ENCODE data around the gene SLBP. TPM values are rescaled to one million over a fixed set of nuclear protein-coding genes. Genes with fewer than 3 reads are reported as not detected.

Gene SLBP
- total RNA-seq, 2 experiments from 2014 or later = 115 to 117 TPM

GRCh38 chr4:1695913-1696312, 16.2 kb downstream of the SLBP start:
- Mint-ChIP-seq H3K36me3 (ENCODE audit: low read depth) (peaks cover 53% of the 10 kb centered on the region), H3K4me1 (ENCODE audit: low read depth) (peaks cover 3% of the 10 kb centered on the region), H3K27me3 (no peaks in the 10 kb centered on the region), H3K9me3 (no peaks in the 10 kb centered on the region), H3K27ac (no peak overlapping the region), H3K4me3 (no peak overlapping the region)
- no peak for ATAC-seq
- TF ChIP-seq CTCF (IDR thresholded peaks at IDR 0.05) = no peak
- DNase-seq = no peak
- CTCF ChIA-PET = interaction anchor here (9.6 to 10.1 kb wide), 2 partner anchors 10 to 28 kb away, joined by 177 to 257 read pairs; partner anchors contain the start of genes SLBP, TACC3 and TMEM129
- intact Hi-C loops (cut with micrococcal nuclease) = no loop called here
- POLR2A ChIA-PET = interaction anchor here (1.9 to 7.2 kb wide), 3 partner anchors 9 to 34 kb away, joined by 6 to 76 read pairs (median 32); partner anchors contain the start of gene SLBP

- Mint-ChIP-seq H3K4me1 (ENCODE audit: low read depth) (peaks cover 3% of the 10 kb centered on the region), H3K27me3 (no peaks in the 10 kb centered on the region), H3K27ac (peak overlapping the region; percentile 70), H3K4me3 (no peak overlapping the region), H3K9me3 (no peaks in the 10 kb centered on the region), H3K36me3 (ENCODE audit: low read depth) (peaks cover 52% of the 10 kb centered on the region)
- intact Hi-C loops (cut with micrococcal nuclease) = loop anchor here (2.0 kb wide), 1 partner anchor 33 kb away; no protein-coding TSS in a partner anchor
- ChIA-PET CTCF (interaction anchor here (0.7 to 10.1 kb wide), 34 partner anchors 10 to 246 kb away, joined by 3 to 257 read pairs (median 4); partner anchors contain the start of genes FAM53A, SLBP, TACC3 and TMEM129), POLR2A (interaction anchor here (0.6 to 7.2 kb wide), 7 partner anchors 8 to 36 kb away, joined by 3 to 76 read pairs (median 6); partner anchors contain the start of genes SLBP, TACC3 and TMEM129)
- TF ChIP-seq CTCF (IDR thresholded peaks at IDR 0.05) = peak; percentile 86
- DNase-seq = peak; percentile 80
- ATAC-seq = peak; percentile 96
Measured at GRCh38 chr4:1693131-1693896, 18.8 kb downstream of the SLBP start.

GRCh38 chr4:1691737-1692373, 20.3 kb downstream of the SLBP start:
- Mint-ChIP-seq H3K4me3 (no peak overlapping the region), H3K27me3 (no peaks in the 10 kb centered on the region), H3K27ac (no peak overlapping the region), H3K36me3 (ENCODE audit: low read depth) (peaks cover 46% of the 10 kb centered on the region), H3K4me1 (ENCODE audit: low read depth) (peaks cover 3% of the 10 kb centered on the region), H3K9me3 (no peaks in the 10 kb centered on the region)
- no peak for TF ChIP-seq CTCF (IDR thresholded peaks at IDR 0.05)
- no peak for DNase-seq
- intact Hi-C loops (cut with micrococcal nuclease) = loop anchor here (2.0 kb wide), 1 partner anchor 35 kb away; no protein-coding TSS in a partner anchor
- ChIA-PET CTCF (interaction anchor here (3.1 to 10.1 kb wide), 3 partner anchors 15 to 54 kb away, joined by 13 to 257 read pairs (median 177); partner anchors contain the start of genes SLBP, TACC3 and TMEM129), POLR2A (interaction anchor here (0.7 to 7.2 kb wide), 8 partner anchors 9 to 36 kb away, joined by 3 to 76 read pairs (median 3); partner anchors contain the start of genes SLBP, TACC3 and TMEM129)
- ATAC-seq = no peak

GRCh38 chr4:1690698-1691097, 21.4 kb downstream of the SLBP start:
- CTCF ChIA-PET = interaction anchor here (0.8 to 10.1 kb wide), 4 partner anchors 16 to 58 kb away, joined by 4 to 257 read pairs (median 95); partner anchors contain the start of genes SLBP, TACC3 and TMEM129
- Mint-ChIP-seq H3K9me3 (no peaks in the 10 kb centered on the region), H3K27me3 (no peaks in the 10 kb centered on the region), H3K36me3 (ENCODE audit: low read depth) (peaks cover 42% of the 10 kb centered on the region), H3K4me1 (ENCODE audit: low read depth) (peaks cover 3% of the 10 kb centered on the region), H3K4me3 (no peak overlapping the region), H3K27ac (no peak overlapping the region)
- TF ChIP-seq CTCF (IDR thresholded peaks at IDR 0.05) = no peak
- intact Hi-C loops (cut with micrococcal nuclease) = no loop called here
- no peak for ATAC-seq
- DNase-seq = no peak
- POLR2A ChIA-PET = interaction anchor here (0.9 to 7.2 kb wide), 5 partner anchors 8 to 37 kb away, joined by 3 to 76 read pairs (median 4); partner anchors contain the start of genes SLBP, TACC3 and TMEM129

Data from activated CD8-positive, alpha-beta T cell treated with anti-CD3 and anti-CD28 coated beads for 36 hours (primary cell).